Activated gamma-delta T cell treated with Interleukin-2 at 50 U/mL for 16 hours (primary cell): ENCODE data around the gene CYP27A1.

Experiments
- DNase-seq: peaks from one replicate; pipeline ENCODE4 v3.0.0-alpha.2; 2020

CYP27A1 gene

GRCh38 chr2:218776488-218776887 lies 5.5 kb upstream of the CYP27A1 start:
- DNase-seq: no peak

DNA sequence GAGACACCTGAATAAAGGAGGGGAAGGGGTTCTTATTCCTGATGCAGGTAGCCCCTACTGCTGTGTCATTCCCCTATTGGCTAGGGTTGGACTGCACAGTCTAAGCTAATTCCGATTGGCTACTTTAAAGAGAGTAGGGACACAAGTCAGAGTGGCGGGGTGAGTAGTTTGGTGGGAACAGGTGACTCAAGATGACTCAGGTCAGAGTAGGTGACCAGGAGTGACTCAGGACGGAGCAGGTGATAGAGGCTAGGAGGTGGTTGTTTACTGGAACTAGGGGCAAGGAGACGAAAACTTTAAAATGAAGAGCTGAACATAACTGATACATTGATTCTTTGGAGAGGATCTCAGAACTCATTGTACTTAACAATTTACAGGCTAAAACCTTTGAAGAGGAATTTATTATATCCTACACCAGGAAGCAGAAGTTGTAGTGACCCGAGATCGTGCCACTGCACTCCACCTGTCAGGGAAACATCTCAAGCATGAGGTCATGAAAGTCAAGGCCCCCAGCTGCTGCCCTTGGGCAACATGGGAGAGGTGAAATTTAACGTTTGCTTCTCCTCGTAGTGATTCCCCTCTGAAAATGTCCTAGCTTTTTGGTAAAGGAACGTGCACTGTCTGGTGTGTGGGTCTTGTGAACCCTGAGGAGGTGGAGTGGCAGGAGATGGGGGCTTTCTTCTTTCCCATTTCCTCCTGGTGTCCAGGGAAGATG lies 4.5 kb upstream of the CYP27A1 start:
- no peak for DNase-seq

DNA sequence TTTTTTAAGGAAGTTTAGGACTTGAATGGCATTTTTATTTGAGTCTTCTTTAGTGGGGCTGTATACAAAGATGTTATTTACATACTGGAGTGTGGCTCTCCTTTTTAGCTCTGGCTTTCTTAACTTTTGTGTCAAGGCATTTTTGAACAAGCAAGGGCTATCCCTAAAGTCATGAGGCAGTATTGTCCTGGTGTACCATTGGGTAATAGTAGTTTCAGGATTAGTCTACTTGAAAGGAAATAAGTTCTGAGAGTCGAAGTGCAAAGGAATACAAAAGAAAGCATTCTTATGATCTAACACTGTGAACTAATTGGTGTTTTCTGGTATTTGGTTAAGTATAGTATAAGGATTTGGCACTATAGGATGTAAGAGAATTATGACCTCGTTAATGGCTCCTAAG lies 1.9 kb upstream of the CYP27A1 start:
- no peak for DNase-seq

GRCh38 chr2:218780851-218781690 lies 876 bp upstream of the CYP27A1 start:
- no peak for DNase-seq

DNA sequence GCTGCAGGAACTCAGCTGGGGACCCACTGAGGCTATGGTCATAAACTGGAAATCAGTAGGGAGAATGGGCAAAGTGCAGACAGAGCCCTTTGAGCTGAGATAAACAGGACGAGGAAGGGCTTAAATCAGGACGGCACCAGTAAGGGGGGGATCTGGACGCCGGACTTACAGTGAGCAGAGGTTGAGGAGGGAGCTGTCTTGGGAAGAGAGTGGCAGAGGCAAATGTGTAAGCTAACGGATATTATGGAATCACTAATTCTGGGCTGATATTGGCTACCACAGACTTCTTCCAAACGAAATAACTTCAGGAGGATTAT lies 539 bp downstream of the CYP27A1 start:
- no peak for DNase-seq

GRCh38 chr2:218783688-218784087 lies 1.7 kb downstream of the CYP27A1 start:
- no peak for DNase-seq

DNA sequence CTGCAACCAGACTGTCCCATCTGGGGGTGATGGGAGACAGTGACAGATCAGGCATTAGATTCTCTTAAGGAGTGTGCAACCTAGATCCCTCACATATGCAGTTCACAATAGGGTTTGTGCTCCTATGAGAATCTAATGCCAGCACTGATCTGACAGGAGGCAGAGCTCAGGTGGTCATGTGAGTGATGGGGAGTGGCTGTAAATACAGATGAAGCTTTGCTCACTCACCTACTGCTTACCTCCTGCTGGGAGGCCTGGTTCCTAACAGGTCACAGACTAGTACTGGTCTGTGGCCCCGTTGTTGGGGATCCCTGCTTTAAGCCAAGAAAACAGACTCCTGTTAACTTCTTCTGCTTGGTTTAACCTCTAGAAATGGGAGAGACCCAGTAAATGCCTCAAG lies 3.2 kb downstream of the CYP27A1 start:
- no peak for DNase-seq

DNA sequence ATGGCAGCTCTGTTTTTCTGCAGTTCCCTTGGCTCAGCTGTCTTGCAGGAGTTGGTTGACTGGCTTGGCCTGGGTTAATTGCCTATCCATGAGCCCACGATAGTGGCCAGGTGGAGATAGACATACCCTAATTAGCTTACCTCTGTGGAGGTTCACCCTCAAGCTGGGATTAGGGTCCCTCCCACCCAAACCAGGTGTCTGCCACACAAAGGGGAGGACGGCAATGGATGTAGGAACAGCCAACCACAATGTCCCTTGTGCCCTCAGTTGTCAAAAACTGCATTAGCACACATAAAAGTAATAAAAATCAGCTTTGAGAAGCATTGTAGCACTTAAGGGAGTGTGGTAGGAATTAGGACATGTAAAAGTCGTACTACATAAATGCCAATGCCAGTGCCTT lies 4.2 kb downstream of the CYP27A1 start:
- DNase-seq: no peak

DNA sequence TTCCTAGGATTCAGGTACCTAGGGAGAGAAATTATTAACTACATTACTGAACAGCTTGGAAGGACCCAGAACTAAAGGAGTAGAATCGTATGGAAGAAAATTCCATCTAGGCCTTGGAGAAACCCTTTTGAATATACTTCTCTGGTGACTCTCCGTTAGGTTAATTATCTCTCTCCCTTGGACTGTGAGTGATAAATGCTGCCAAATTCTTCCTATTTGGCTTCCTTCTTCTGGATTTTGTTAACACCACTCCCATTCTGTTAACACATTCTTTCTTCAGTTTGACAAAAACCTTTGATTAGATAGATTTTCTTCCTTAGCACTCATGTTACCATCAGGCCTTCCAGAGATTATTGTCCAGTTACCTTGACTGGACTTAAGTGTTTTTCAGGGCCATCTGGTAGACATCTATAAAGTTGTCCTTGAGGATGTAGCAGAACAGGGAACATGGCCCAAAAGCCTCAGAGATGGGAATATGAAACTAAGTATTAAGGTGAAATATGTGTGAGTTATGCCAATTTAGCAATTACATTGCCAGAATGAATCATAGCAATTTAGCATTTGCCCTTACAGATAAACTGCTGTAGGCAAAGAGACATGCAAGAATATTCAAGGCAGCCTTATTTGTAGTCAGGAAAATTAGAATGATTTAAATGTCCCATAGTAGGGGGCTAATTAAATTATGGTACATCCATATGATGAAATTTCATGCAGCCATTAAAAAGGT lies 6.7 kb downstream of the CYP27A1 start:
- DNase-seq: no peak

DNA sequence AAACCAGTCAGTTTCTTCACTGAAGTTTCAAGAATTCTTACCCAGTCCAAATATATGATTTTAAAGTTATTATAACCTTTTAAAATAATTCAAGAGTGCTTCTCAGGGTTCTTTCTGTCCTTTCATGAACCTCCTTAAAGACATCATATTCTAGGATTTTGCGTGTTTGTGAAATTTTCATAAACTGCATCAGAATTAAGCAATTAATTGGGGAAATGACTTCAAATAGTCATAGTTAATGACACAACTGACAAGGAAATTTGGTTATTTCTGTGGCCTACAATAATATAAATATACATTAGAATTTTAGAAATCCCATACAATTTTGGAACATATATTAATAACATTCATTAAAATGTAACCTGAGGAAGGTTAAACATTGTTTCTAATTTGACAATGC lies 10.5 kb downstream of the CYP27A1 start:
- no peak for DNase-seq

DNA sequence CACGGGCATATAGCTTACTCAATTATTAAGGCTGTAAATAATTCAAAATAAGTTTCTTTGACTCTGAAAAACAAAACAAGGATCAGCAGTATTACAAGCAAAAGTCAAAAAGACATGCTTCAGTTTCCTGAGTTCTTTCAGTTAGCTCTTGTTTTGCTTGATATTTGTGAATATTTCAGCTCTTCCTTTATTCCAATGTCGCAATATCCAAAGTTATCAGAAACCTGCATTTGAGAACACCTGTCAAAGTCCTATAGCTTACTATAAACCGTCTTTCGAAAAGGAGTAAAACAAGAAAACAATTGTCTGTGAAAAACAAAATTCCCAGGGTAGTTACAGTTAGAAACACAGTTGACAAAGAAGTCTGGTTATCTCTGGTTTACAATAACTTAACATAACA lies 14.7 kb downstream of the CYP27A1 start:
- no peak for DNase-seq

DNA sequence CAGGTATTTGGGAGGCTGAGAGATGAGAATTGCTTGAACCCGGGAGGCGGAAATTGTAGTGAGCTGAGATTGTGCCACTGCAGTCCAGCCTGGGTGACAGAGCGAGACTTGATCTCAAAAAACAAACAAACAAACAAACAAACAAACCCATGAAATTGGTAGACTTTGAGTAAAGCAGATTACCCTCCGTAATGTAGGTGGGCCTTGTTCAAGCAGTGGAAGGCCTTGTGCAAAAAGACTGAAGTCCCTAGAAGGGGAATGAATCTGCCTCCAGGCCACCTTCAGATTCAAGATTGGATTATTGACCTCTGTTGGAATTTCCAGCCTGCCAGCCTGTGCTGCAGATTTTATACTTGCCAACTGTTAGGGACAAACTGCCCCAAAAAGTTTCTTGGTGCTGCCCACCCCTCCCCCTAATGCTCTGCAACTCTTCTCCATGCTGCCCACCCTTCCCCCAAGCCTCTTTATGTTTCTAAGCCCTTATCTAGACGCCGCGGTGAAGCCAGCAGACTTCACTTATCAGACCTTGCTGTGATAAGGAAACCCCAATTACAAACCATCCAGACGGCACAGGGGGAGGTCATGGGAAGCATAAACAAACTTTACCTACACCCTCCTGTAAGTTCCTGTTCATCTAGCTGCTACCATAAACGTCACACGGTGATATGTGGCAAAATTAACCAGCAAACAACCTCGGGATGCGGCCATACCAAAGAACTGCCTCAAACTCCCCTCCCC lies 17.0 kb downstream of the CYP27A1 start:
- no peak for DNase-seq

- DNase-seq: no peak
Measured at GRCh38 chr2:218799990-218800389, 18.0 kb downstream of the CYP27A1 start.

DNA sequence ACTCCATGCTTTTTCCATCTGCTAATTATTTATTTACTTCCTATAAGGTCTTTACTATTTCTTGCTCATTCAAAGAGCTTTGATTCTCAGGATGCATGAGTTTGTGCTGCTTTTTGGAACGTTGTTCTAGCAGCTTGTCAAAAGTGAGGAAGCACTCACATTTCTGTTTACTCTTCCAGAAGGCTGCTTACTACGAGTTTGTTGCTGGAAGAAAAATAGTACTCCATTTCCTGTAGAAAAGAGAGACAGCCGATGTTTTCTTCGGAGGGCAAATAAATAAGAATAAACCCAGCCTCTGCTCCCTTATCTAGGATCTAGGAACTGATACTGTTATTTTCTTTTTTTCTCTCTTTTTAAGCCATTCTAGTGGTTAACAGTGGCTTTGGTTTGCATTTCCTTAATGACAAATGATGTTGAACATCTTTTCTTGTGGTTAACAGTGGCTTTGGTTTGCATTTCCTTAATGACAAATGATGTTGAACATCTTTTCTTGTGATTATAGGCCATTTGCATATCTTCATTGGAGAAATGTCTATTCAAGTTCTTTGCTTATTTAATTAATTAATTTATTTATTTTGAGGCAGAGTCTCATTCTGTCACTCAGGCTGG lies 20.5 kb downstream of the CYP27A1 start:
- no peak for DNase-seq

- DNase-seq: no peak
Measured at GRCh38 chr2:218804817-218805216, 22.9 kb downstream of the CYP27A1 start.

GRCh38 chr2:218805627-218806026 lies 23.7 kb downstream of the CYP27A1 start:
- no peak for DNase-seq

DNA sequence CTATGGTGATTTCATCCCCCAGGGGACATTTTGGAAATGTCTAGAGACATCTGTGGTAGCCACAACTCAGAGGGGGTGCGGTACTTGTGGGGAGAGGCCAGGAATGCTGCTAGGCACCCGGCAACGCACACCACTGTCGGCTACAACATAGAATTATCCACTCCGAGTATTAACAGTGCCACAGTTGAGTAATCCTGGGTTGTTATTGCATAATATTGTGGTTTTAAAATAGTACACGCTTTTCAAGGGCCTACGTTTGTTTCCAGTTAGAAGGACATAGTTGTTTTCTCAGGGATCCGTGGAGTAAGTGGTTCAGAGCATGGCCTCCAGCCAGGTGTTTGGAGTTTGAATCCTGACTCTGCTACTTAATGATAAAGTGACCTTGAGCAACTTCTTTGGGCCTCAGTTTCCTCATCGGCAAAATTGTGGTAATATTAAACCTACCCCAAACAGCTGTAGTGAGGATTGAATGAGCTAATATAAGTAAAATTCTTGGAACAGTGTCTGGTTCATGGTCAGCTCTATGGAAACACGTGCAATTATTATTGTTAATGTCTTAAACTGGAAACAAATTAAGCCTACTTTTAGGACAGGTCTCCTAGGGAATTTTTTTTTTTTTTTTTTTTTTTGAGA lies 24.5 kb downstream of the CYP27A1 start:
- no peak for DNase-seq

DNA sequence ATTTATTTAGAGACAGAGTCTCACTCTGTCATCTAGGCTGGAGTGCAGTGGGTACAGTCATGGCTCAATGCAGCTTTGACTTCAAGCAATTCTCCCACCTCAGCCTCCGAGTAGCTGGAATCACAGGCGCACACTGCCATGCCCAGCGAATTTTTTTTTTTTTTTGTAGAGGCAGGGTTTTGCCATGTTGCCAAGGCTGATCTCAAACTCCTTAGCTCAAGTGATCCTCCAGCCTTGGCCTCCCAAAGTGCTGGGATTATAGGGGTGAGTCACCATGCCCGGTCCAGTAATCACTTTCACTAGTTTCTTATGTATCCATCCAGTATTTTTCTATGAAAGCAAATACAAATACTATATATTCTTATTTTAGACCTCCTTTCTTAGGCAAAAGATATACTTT lies 25.7 kb downstream of the CYP27A1 start:
- DNase-seq: no peak

GRCh38 chr2:218809515-218809914 lies 27.6 kb downstream of the CYP27A1 start:
- DNase-seq: no peak

GRCh38 chr2:218810256-218810655 lies 28.3 kb downstream of the CYP27A1 start:
- DNase-seq: no peak

- DNase-seq: no peak
Measured at GRCh38 chr2:218811382-218811781, 29.4 kb downstream of the CYP27A1 start.

- no peak for DNase-seq
Measured at GRCh38 chr2:218812096-218812815, 30.3 kb downstream of the CYP27A1 start.
